ENCODE measurements around the gene PLA2G4D. TPM values are rescaled to one million over a fixed set of nuclear protein-coding genes. Genes with fewer than 3 reads are reported as not detected.

Gene PLA2G4D
- total RNA-seq, 1 donor from 2014 or later, result not detected

DNA sequence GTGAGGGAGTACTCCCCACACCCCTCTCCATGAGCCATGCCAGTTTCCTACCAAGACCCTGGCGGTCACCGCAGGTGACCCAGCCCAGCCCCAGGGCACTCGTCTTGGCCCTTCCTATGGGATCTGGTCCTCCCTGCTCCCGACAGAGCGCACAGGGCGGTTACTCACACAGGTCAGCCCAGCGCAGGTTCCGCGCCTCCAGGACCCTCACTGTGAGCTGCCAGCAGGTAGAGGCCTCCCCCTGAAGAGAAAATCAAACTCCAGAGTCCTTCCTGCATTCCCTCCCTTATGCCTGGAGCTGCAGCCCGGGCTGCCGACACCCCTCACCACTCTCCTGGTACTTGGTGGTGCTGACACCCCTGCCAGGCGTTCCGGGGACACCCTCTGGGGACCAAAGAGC is 6.9 kb downstream of the PLA2G4D start:
- DNase-seq, result no peak
- H3K27ac Mint-ChIP-seq (ENCODE audit: unreplicated experiment), result no peak overlapping the region
- H3K36me3 Mint-ChIP-seq (ENCODE audit: unreplicated experiment), result peaks cover 2% of the 10 kb centered on the region
- peaks cover 7% of the 10 kb centered on the region for H3K9me3 Mint-ChIP-seq (ENCODE audit: unreplicated experiment)
- H3K4me3 Mint-ChIP-seq (ENCODE audit: unreplicated experiment), result no peak overlapping the region
- peaks cover 3% of the 10 kb centered on the region for H3K27me3 Mint-ChIP-seq (ENCODE audit: unreplicated experiment)
- H3K4me1 Mint-ChIP-seq (ENCODE audit: low read depth, unreplicated experiment), result peaks cover 11% of the 10 kb centered on the region
- TF ChIP-seq, protein P1, sequence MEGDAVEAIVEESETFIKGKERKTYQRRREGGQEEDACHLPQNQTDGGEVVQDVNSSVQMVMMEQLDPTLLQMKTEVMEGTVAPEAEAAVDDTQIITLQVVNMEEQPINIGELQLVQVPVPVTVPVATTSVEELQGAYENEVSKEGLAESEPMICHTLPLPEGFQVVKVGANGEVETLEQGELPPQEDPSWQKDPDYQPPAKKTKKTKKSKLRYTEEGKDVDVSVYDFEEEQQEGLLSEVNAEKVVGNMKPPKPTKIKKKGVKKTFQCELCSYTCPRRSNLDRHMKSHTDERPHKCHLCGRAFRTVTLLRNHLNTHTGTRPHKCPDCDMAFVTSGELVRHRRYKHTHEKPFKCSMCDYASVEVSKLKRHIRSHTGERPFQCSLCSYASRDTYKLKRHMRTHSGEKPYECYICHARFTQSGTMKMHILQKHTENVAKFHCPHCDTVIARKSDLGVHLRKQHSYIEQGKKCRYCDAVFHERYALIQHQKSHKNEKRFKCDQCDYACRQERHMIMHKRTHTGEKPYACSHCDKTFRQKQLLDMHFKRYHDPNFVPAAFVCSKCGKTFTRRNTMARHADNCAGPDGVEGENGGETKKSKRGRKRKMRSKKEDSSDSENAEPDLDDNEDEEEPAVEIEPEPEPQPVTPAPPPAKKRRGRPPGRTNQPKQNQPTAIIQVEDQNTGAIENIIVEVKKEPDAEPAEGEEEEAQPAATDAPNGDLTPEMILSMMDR (IDR thresholded peaks at IDR 0.05; ENCODE audit: partially characterized antibody, unreplicated experiment), result no peak

DNA sequence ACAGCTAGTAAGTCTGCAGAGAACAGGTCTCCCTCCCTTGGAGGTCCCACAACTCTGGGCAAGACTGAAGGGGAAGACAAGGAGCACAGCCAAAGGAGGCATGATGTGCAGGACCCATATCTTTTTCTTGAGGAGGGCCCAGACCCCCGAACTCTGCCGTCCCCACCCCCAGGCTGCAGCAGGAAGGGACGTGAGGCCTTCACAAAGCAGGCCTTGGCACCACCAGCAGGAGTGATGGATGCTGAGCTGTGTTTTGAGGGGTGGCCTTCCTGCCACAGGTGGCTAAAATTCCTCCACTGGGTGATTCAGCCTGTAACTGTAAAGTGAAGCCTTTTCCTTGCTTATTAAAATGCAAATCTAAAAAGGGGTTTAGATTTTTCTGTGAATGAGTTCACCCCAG is 8.6 kb downstream of the PLA2G4D start:
- DNase-seq, result no peak

DNA sequence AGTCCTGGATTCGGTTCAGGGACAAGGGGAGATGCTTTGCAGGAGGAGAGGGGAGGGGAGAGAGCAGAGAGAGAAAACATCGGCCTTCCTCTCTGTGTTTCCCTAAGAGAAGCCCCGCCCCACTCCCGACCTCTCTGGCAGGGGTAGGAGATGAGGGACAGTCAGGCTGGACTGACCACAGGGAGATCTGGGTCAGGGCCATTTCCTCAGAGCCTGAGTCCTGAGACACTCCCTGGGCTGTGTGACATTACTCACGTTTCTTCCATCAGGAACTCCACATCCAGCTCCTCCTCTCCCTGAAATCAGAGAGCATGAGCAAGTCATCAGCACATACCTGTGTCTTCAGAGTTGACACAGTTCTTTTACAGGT is 9.1 kb downstream of the PLA2G4D start:
- TF ChIP-seq, protein P1 (IDR thresholded peaks at IDR 0.05; ENCODE audit: partially characterized antibody, unreplicated experiment), result no peak
- no peak for DNase-seq
- peaks cover 3% of the 10 kb centered on the region for H3K27me3 Mint-ChIP-seq (ENCODE audit: unreplicated experiment)

More for the DNA sequence above, 8.6 kb downstream of the PLA2G4D start:
- Mint-ChIP-seq H3K27ac (ENCODE audit: unreplicated experiment) (no peak overlapping the region), H3K36me3 (ENCODE audit: unreplicated experiment) (peaks cover 5% of the 10 kb centered on the region), H3K9me3 (ENCODE audit: unreplicated experiment) (peaks cover 8% of the 10 kb centered on the region), H3K27me3 (ENCODE audit: unreplicated experiment) (peaks cover 3% of the 10 kb centered on the region), H3K4me1 (ENCODE audit: low read depth, unreplicated experiment) (peaks cover 6% of the 10 kb centered on the region), H3K4me3 (ENCODE audit: unreplicated experiment) (no peak overlapping the region)
- TF ChIP-seq, protein P1 (IDR thresholded peaks at IDR 0.05; ENCODE audit: partially characterized antibody, unreplicated experiment), result no peak

DNA sequence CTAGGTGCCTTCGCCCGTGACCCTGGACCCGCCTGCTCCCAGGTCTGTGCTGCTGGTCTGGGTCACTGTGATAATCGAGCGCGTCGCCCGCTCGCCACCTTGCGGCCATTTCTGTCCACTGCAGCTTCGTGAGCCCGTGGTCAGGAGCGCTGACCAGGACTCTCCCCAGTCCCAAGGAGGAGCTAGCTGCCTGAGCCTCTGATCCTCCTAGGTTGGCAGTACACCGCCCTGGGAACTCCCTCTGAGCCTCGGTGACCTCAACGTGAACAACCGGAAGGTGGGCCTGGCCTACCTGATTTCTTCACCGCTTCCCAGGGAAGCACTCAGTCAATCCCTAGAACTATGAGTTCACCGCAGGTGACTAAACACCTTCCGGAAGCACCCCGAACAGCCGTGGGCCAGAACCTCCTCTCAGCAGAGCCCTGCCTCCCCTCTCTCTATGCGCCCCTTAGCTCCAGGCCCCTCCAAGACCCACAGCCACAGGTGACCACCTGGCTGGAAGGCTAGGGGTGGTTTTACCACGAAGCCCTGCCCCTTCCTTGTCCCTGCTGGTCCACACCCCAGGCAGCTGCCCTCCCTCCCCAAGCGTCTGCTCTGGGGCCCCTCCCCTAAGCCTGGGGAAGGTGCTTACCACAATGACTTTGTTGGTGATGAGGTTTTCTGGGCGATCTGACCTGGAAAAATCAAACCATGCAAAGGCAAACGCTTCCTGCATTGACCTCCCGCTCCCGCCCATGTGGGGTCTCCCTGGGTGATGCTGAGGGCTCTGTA is 9.7 kb downstream of the PLA2G4D start:
- peaks cover 8% of the 10 kb centered on the region for H3K9me3 Mint-ChIP-seq (ENCODE audit: unreplicated experiment)
- H3K27me3 Mint-ChIP-seq (ENCODE audit: unreplicated experiment), result peaks cover 3% of the 10 kb centered on the region
- DNase-seq, result peak; percentile 81
- TF ChIP-seq, protein P1 (IDR thresholded peaks at IDR 0.05; ENCODE audit: partially characterized antibody, unreplicated experiment), result peak; percentile 91
- H3K4me1 Mint-ChIP-seq (ENCODE audit: low read depth, unreplicated experiment), result peaks cover 8% of the 10 kb centered on the region
- peaks cover 5% of the 10 kb centered on the region for H3K36me3 Mint-ChIP-seq (ENCODE audit: unreplicated experiment)
- no peak overlapping the region for H3K4me3 Mint-ChIP-seq (ENCODE audit: unreplicated experiment)
- no peak overlapping the region for H3K27ac Mint-ChIP-seq (ENCODE audit: unreplicated experiment)

More for the DNA sequence above, 9.1 kb downstream of the PLA2G4D start:
- peaks cover 8% of the 10 kb centered on the region for H3K9me3 Mint-ChIP-seq (ENCODE audit: unreplicated experiment)
- H3K36me3 Mint-ChIP-seq (ENCODE audit: unreplicated experiment), result peaks cover 5% of the 10 kb centered on the region
- H3K27ac Mint-ChIP-seq (ENCODE audit: unreplicated experiment), result no peak overlapping the region
- H3K4me1 Mint-ChIP-seq (ENCODE audit: low read depth, unreplicated experiment), result peaks cover 6% of the 10 kb centered on the region
- H3K4me3 Mint-ChIP-seq (ENCODE audit: unreplicated experiment), result no peak overlapping the region

DNA sequence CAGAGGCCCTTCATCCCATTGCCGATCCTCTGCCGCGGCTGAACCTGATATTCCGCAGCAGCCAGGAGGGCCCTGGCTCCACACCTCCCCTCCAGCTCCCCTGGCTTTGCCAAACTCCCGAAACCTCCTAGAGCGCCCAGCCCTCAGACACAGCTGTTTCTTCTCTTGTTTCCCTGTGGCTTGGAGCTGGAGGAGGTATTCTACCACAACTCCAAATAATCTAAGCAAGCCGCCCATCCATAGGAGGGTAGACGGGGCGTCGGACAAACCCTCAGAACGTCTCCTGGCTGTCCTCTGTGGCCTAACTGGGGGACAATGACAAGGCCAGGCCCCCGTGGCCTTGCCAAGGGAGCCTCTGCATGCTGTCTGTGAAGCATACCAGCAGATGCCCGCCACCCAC is 10.4 kb downstream of the PLA2G4D start:
- H3K27ac Mint-ChIP-seq (ENCODE audit: unreplicated experiment), result no peak overlapping the region
- H3K27me3 Mint-ChIP-seq (ENCODE audit: unreplicated experiment), result peaks cover 3% of the 10 kb centered on the region
- peaks cover 6% of the 10 kb centered on the region for H3K9me3 Mint-ChIP-seq (ENCODE audit: unreplicated experiment)
- H3K4me3 Mint-ChIP-seq (ENCODE audit: unreplicated experiment), result no peak overlapping the region
- no peak for DNase-seq
- peaks cover 5% of the 10 kb centered on the region for H3K36me3 Mint-ChIP-seq (ENCODE audit: unreplicated experiment)
- H3K4me1 Mint-ChIP-seq (ENCODE audit: low read depth, unreplicated experiment), result peaks cover 8% of the 10 kb centered on the region
- TF ChIP-seq, protein P1 (IDR thresholded peaks at IDR 0.05; ENCODE audit: partially characterized antibody, unreplicated experiment), result no peak
